ENCODE results near the gene ERBIN.
"Not testable (repeated sequence)": the region's sequence is repeated elsewhere in the genome, so short reads cannot be mapped to it uniquely, and the experiment has no call there.

ERBIN gene

DNA sequence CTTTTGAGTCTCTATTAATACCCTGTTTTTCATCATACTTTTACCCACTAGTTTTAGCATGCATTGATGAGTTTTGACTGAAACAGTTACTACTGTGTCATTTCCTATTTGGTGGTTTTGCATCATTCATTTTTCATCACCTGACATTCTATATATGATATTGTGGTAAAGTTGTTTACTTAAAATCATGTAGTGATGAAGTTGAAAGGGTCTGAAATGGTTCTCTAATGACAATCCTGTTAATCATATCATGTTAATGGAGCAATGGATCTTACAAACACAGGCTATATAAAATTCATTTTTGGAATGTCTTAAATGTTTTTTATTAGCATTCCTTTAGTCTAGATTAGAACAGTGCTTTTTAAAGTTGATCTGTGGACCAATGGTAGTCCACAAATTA lies 84.1 kb downstream of the ERBIN start:
- DNase-seq, result no peak

- DNase-seq, result no peak
Measured at GRCh38 chr5:66012271-66012670, 85.9 kb downstream of the ERBIN start.

DNA sequence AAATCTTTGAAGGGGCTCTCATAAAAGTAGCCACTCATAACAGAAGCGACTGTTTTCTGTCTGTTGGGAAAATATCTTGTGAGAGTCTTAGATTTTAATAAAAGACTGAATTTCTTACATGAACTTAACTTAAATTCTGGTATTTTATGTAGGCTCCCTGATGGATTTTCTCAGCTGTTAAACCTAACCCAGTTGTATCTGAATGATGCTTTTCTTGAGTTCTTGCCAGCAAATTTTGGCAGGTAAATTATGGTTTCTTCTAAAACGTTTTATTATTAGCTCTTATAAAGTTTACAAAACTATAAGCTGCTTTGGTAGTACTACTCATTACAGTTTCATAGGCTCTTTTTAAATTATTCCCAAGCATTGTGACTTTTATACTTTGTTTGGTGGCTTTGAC lies 87.0 kb downstream of the ERBIN start:
- no peak for DNase-seq

DNA sequence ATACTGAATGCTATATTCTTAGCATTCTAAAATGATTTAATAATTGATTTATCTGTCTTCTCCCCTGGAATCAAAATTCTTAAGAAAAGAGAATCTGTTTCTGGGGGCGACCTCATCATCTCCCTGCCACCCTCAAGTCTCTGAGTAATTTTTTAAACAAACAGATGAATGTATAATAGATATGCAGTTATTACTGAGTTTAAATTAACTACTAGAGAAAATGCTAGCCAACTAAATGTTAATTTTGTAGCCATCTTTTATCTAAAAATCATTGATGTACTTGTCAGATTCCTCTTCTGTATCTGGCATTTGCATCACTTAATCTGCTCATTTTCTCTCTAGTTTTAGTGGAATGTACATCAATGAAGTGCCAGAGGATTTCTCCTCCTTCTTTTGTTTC lies 87.5 kb downstream of the ERBIN start:
- DNase-seq, result no peak

- no peak for DNase-seq
Measured at GRCh38 chr5:66015196-66015960, 89.0 kb downstream of the ERBIN start.

DNA sequence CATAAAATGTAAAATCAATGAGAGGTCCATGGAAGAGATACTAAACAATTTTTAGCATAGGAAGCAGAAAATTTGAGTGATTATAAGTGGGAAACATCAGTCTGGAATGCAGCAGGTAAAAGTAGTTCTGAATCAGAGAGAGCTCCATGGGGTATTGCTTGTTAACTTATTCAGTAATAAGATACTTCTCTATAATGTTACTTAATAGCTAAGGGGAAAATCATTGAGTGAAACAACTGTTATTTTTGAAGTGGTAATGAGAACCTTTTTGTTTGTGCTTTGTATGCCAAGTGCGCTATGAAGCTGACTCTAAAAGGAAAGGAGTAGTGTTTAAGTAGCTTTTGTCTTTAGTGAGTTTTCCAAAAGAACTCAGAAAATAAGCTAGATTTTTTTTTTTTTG lies 95.2 kb downstream of the ERBIN start:
- no peak for DNase-seq

- no peak for DNase-seq
Measured at GRCh38 chr5:66039296-66039695, 112.9 kb downstream of the ERBIN start.

DNA sequence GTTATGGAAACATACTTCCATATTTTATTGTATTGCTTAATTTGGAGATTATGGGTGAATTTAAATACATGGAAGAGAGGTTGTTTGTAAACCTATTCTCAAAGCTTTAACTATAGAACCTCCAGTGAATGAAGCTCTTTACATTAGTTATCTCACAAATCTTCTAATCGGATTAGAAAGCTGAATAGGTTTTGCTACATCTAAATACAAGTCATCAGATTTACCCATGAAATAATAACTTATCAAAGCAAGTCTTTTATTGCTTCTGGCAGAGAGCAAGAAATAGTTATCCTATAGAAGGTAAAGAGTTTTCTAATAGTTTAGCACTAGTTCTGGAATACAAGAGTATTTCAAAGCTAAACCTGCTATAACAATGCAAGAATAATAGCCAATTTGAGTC lies 113.3 kb downstream of the ERBIN start:
- DNase-seq, result no peak

DNA sequence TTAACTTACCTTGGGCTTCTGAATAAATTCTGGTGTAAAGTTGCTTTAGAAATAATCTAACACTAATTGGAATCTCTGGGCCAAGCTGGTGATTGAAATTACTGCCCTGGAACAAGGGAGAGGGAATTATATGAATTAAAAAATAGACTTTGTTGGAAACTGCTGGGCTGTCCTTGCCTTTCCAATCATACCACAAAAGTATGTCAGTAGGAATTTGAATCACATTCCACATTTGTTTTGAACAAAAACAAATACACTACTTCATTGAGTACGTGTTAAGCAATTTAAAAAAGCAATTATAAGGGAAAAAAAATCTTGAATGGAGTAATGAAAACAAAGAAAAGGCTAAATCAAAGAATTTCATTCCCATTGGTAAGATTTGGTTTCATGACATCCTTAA lies 115.3 kb downstream of the ERBIN start:
- DNase-seq, result no peak

DNA sequence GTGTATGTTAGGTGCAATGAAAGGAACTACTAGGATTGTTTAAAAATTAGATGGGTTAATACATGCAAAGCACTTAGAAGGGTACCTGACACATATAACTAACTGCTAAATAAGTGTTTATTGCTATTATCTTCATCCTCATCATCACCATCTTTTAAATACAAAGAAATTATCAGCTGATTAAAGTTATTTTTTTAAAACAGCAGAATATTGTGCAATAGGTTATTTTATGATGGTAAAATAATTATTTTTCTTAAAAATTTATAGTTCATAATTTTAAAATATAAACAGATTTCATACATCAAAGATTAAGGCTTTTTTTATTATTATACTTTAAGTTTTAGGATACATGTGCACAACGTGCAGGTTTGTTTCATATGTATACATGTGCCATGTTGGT lies 130.9 kb downstream of the ERBIN start:
- DNase-seq, result no peak

DNA sequence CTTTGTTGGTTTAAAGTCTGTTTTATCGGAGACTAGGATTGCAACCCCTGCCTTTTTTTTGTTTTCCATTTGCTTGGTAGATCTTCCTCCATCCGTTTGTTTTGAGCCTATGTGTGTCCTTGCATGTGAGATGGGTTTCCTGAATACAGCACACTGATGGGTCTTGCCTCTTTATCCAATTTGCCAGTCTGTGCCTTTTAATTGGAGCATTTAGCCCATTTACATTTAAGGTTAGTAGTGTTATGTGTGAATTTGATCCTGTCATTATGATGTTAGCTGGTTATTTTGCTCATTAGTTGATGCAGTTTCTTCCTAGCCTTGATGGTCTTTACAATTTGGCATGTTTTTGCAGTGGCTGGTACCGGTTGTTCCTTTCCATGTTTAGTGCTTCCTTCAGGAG lies 134.9 kb downstream of the ERBIN start:
- not testable (repeated sequence) for DNase-seq

- not testable (repeated sequence) for DNase-seq
Measured at GRCh38 chr5:66063061-66063460, 136.7 kb downstream of the ERBIN start.

GRCh38 chr5:66066826-66067225 lies 140.5 kb downstream of the ERBIN start:
- DNase-seq, result no peak

DNA sequence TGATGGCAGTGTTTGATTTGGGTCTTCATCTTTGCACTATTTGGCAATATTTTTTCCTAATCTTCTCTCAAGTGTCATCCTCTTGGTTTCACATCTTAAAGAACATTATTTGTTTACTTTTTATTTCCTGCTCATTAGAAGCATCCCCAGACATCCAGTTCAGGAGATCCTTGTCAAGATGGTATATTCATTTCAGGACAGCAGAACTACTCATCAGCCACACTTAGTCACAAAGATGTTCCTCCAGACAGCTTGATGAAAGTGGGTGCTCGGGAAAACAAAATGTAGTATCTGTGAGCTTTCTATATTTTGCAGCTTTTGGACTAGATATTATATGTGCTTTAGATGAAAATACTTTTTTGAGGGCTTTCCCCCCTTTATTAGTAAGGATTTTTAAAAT lies 145.7 kb downstream of the ERBIN start:
- no peak for DNase-seq

- peak; percentile 44 to 50 for DNase-seq
Measured at GRCh38 chr5:66074901-66075300, 148.5 kb downstream of the ERBIN start.

DNA sequence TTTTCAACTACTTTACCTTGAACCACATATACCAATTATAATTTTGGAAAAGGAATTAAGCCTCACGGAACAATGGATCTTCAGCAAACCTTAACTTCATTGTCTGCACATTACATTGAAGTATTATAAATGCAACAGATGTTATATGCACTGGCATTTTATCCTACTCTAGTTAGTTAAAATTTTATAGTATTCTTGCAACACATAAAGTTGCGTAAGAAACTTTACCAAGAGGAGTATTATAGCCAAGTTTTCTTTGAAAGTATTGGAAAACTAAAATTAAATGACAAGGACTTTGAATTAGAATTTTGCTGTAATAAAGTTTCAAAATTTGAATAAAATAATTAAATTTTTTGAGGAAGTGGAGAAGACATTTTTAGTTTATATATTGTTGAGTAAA lies 154.3 kb downstream of the ERBIN start:
- DNase-seq, result no peak

DNA sequence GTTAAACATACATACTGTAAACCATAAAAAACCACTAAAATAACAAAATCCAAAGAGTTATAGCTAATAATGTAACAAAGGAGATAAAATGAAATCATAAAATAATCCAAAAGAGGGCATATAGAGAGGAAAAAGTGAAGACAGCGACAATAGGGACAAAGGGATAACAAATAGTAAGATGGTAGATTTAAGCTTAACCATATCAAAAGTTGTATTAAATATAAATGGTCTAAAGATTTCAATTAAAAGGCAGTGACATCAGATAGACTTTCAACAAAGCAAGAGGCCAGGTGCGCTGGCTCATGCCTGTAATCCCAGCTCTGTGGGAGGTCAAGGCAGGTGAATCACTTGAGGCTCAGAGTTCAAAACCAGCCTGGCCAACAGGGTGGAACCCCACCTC lies 163.0 kb downstream of the ERBIN start:
- DNase-seq, result no peak

- DNase-seq, result no peak
Measured at GRCh38 chr5:66100851-66101250, 174.5 kb downstream of the ERBIN start.

DNA sequence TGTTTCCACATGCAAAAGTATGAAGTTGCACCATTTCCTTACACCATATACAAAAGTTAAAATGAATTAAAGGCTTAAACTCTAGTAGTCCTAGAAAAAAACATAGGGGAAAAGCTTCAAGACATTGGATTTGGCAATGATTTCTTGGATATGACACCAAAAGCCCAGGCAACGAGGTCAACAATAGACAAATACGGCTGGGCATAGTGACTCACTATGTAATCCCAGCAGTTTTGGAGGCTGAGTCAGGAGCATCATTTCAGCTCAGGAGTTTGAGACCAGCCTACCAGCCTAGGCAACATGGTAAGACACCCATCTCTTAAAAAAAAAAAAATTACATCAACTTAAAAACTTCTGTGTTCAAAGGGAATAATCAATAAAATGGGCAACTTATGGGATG lies 186.8 kb downstream of the ERBIN start:
- no peak for DNase-seq

- DNase-seq, result no peak
Measured at GRCh38 chr5:66118304-66118703, 191.9 kb downstream of the ERBIN start.

GRCh38 chr5:66122379-66123034 lies 196.1 kb downstream of the ERBIN start:
- no peak for DNase-seq

- no peak for DNase-seq
Measured at GRCh38 chr5:66129144-66129543, 202.8 kb downstream of the ERBIN start.

DNA sequence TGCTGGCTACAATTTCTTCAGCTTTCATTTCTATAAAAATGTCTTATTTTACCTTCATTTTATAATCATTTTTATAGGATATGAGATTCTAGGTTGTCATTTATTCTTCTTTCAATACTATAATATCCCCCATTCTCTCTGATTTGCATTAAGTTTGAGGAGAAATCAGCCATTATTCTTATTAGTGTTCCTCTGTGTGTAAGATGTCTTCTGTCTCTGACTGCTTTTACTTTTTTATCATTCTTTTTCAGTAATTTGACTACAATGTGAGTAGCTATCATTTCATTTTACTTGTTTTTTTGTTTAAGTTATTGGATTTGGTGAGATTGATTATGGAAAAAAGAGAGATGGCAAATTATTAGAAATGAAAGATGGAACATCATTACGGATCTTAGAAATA lies 204.1 kb downstream of the ERBIN start:
- no peak for DNase-seq

Data from NCI-H526 (cell line).